Large intestine (tissue), 12 donors: ENCODE results near the gene GTF2IRD1. TPM values are rescaled to one million over a fixed set of nuclear protein-coding genes. Genes with fewer than 3 reads are reported as not detected.

Source experiments
- DNase-seq, 2 donors: peaks; one replicate each; pipeline versions ENCODE4 v3.0.0 to v3.0.0-alpha.2; 2013
- H3K27ac ChIP-seq: one replicate; pipeline ENCODE4 v1.5.1; 2013; ENCODE audit warnings: low read length
- H3K27me3 ChIP-seq: 2 replicates; pipeline ENCODE4 v1.6.1; 2013; ENCODE audit warnings: low read length; ENCODE audit not compliant: control insufficient read depth, insufficient read depth
- H3K36me3 ChIP-seq: 2 replicates; pipeline ENCODE4 v1.6.1; 2013; ENCODE audit warnings: low read length; ENCODE audit not compliant: control insufficient read depth, insufficient read depth
- H3K4me1 ChIP-seq: one replicate; pipeline ENCODE4 v1.6.1; 2013; ENCODE audit warnings: low read length; ENCODE audit not compliant: control insufficient read depth, insufficient read depth
- H3K4me3 ChIP-seq: one replicate; pipeline ENCODE4 v1.5.1; 2013; ENCODE audit warnings: low read length
- H3K9me3 ChIP-seq: one replicate; pipeline ENCODE4 v1.6.1; 2013; ENCODE audit warnings: mild to moderate bottlenecking, low read depth, low read length, moderate library complexity; ENCODE audit not compliant: control insufficient read depth
- WGBS: methylation state at CpG from one replicate; pipeline ENCODE4 v1.1.5; 2013; ENCODE audit warnings: low lambda C conversion rate; ENCODE audit not compliant: insufficient coverage; 5-methylcytosine and 5-hydroxymethylcytosine counted together
- long read RNA-seq, 11 donors: transcript quantifications; one replicate each; lab custom pipeline, GENCODE V29; 2026
- polyA plus RNA-seq: library from polyadenylated mRNA; unstranded; fragments of 120-200 nt; gene quantifications from one replicate; pipeline ENCODE4 v1.2.1, GENCODE V29; 2013

The GTF2IRD1 gene, protein sequence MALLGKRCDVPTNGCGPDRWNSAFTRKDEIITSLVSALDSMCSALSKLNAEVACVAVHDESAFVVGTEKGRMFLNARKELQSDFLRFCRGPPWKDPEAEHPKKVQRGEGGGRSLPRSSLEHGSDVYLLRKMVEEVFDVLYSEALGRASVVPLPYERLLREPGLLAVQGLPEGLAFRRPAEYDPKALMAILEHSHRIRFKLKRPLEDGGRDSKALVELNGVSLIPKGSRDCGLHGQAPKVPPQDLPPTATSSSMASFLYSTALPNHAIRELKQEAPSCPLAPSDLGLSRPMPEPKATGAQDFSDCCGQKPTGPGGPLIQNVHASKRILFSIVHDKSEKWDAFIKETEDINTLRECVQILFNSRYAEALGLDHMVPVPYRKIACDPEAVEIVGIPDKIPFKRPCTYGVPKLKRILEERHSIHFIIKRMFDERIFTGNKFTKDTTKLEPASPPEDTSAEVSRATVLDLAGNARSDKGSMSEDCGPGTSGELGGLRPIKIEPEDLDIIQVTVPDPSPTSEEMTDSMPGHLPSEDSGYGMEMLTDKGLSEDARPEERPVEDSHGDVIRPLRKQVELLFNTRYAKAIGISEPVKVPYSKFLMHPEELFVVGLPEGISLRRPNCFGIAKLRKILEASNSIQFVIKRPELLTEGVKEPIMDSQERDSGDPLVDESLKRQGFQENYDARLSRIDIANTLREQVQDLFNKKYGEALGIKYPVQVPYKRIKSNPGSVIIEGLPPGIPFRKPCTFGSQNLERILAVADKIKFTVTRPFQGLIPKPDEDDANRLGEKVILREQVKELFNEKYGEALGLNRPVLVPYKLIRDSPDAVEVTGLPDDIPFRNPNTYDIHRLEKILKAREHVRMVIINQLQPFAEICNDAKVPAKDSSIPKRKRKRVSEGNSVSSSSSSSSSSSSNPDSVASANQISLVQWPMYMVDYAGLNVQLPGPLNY
- polyA plus RNA-seq, result 51.2 TPM
- long read RNA-seq, donor 1, partial matches to known transcripts, result 0 of 3 reads
- long read RNA-seq, donor 1, other reads (novel, unspliced or antisense), result 0 of 3 reads
- long read RNA-seq, donor 2, partial matches to known transcripts, result 0 of 6 reads
- long read RNA-seq, donor 2, other reads (novel, unspliced or antisense), result 0 of 6 reads
- long read RNA-seq, donor 3, partial matches to known transcripts, result 0 of 6 reads
- long read RNA-seq, donor 3, other reads (novel, unspliced or antisense), result 0 of 6 reads
- long read RNA-seq, donor 4, partial matches to known transcripts, result 0 of 1 reads
- long read RNA-seq, donor 4, other reads (novel, unspliced or antisense), result 0 of 1 reads
- long read RNA-seq, donor 5, partial matches to known transcripts, result 0 of 1 reads
- long read RNA-seq, donor 5, other reads (novel, unspliced or antisense), result 0 of 1 reads
- long read RNA-seq, donor 6, partial matches to known transcripts, result 0 of 1 reads
- long read RNA-seq, donor 6, other reads (novel, unspliced or antisense), result 0 of 1 reads
- long read RNA-seq, donor 7, partial matches to known transcripts, result 0 of 3 reads
- long read RNA-seq, donor 7, other reads (novel, unspliced or antisense), result 0 of 3 reads
- long read RNA-seq, donor 8, partial matches to known transcripts, result 13 of 18 reads
- long read RNA-seq, donor 8, other reads (novel, unspliced or antisense), result 0 of 18 reads
- long read RNA-seq, donor 9, partial matches to known transcripts, result 0 of 2 reads
- long read RNA-seq, donor 9, other reads (novel, unspliced or antisense), result 0 of 2 reads
- long read RNA-seq, donor 10, partial matches to known transcripts, result 0 of 6 reads
- long read RNA-seq, donor 10, other reads (novel, unspliced or antisense), result 0 of 6 reads
- long read RNA-seq, donor 11, partial matches to known transcripts, result 0 of 2 reads
- long read RNA-seq, donor 11, other reads (novel, unspliced or antisense), result 0 of 2 reads

DNA sequence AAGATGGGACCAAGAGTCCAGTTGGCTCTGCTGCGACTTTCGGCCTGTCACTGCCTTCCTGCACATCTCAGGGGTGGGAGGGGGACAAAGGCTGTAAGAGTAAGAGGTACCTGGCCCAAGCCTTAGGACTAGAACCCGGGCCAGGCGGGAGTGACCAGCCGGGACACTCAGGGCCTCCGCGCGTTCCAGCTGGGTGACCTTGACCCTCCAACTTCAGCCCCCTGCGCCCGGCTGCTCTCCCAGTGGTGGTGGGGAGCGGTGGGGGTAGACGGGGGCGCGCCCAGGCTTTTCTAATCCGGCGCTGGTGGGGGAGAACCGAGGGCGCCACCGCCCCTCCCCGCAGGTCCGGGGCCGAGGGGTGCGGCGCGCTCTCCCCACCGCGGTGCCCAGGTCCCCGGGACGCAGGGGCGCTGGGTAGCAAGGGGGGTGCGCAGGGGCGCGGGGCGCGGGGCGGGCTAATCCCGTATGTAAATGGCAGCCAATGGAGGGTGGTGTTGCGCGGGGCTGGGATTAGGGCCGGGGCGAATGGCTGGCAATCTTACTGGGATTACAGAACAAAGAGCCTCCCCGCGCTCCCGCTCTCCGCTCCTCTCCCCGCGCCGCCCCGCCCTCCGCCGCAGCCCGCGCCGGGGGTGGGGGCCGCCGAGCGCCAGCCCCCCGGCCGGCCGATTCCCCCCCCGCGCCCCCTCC lies at the start of gene GTF2IRD1:
GTF2IRD1 (plus strand) TSS at position 585 of the 690 bp plus-strand sequence. CDS start 54,175 bp downstream, outside the sequence.
- DNase-seq, result peak; percentile 62 to 86
- no peaks in the 10 kb centered on the region for H3K36me3 ChIP-seq
- no peaks in the 10 kb centered on the region for H3K9me3 ChIP-seq
- peak within 1 kb of the TSS; percentile 100 for H3K27ac ChIP-seq
- peaks cover 31% of the 10 kb centered on the region for H3K4me1 ChIP-seq
- peak within 1 kb of the TSS; percentile 80 for H3K4me3 ChIP-seq
- no CpG with 5 or more reads among the region's 62 CpGs for WGBS
- no peaks in the 10 kb centered on the region for H3K27me3 ChIP-seq

DNA sequence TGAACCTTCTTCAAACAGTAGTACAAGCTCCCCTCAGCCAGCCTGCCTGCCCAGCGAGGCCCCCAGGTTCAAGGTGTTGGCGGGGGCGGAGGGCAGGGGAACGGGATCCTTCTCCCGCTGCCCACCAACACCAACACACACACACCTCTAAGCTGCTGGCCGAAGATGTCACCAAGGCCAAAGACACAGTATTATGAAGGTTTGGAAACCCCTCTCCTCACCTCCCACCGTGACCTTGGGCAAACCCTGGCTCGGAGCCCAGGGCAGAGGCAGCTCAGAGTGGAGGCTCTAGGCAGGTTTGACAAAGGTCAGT lies 49.4 kb upstream of the GTF2IRD1 start:
- H3K4me1 ChIP-seq, result no peaks in the 10 kb centered on the region
- no peak for DNase-seq
- H3K36me3 ChIP-seq, result peaks cover 34% of the 10 kb centered on the region
- WGBS, result no CpG with 5 or more reads among the region's 8 CpGs
- no peak overlapping the region for H3K4me3 ChIP-seq
- no peak overlapping the region for H3K27ac ChIP-seq
- no peaks in the 10 kb centered on the region for H3K27me3 ChIP-seq
- H3K9me3 ChIP-seq, result no peaks in the 10 kb centered on the region

DNA sequence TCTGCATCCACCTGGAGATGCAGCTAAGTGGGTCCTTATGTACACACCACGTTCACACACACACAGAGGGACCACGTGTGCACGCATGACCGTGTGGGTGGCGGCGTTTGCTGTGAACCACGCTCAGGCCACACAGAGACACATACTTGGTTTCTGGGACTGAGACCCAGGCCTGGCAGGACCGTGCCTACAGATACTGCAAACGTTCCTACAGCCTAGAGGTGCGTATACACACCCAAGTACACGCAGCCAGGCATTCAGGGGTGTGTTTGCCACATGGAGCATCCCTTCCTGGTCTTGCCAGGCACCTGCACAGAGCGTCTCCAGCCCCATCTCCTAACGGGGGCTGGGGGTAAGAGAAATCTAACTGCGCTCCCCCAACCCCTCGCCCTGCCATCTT lies 49.0 kb upstream of the GTF2IRD1 start:
- Histone ChIP-seq H3K27me3 (no peaks in the 10 kb centered on the region), H3K4me3 (no peak overlapping the region), H3K36me3 (peaks cover 34% of the 10 kb centered on the region), H3K9me3 (no peaks in the 10 kb centered on the region), H3K27ac (no peak overlapping the region), H3K4me1 (no peaks in the 10 kb centered on the region)
- no peak for DNase-seq
- no CpG with 5 or more reads among the region's 15 CpGs for WGBS

DNA sequence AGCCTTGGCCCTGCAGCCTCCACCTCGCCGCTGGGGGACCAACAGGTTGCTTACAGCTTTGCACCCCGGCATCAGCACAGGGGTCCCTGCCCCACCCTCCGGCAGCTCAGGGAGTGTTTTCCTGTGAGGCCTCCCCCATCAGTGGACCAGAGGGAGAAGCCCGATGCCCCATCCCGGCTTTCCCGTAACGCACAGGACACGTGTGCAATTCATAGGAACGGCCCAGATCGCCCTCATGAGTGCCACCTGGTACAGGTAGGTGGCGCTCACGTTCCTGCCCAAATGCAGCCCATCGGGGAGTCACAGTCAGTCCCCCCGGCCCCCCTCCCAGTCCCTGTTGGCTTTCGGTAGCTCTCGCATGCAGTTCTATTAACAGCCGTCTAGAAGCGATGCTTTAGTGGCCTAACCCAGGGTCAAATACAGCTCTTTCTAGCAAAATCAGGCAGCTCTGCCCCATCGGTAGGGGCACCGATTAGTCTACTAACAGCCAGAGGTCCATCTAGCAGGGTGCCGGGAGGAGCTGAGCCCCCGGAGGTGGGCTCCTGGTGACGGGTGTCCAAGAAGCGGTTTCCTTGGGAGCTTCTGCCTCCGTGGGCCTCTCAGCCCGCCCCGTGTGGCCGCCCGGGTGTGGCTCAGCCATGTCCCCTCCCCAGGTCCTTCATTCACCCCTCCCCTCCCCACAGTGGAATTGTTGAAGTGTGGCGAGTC lies 48.4 kb upstream of the GTF2IRD1 start:
- no peak for DNase-seq
- H3K27ac ChIP-seq, result no peak overlapping the region
- no CpG with 5 or more reads among the region's 31 CpGs for WGBS

DNA sequence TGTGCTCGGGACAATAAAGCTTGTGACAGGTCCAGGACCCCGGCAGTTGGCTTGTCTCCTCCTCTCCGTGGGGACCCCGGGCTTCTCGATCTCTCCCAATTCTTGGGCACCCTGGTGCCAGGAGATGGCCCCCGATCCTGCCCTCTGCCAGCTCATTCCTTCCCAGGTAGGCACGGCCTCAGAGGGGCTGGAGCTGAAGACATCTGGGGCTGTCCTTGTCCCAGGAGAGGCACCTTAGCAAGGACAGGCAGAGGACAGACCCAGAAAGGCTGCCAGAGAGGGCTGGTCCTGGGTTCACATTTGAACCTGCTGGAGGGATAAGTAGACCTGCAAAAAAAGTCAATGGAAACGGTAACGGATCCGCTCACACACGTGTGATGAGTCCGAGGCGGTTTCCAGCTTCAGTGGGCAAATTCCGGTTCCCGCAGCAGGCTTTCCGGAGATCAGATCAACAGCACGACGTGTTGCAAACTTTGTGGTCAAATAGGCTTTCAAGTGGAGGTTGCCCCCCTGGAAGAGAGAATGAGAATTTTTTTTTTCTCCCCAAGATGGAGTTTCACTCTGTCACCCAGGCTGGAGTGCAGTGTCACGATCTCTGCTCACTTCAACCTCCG lies 47.7 kb upstream of the GTF2IRD1 start:
- no peak overlapping the region for H3K27ac ChIP-seq
- H3K27me3 ChIP-seq, result no peaks in the 10 kb centered on the region
- peaks cover 24% of the 10 kb centered on the region for H3K36me3 ChIP-seq
- H3K4me1 ChIP-seq, result no peaks in the 10 kb centered on the region
- no CpG with 5 or more reads among the region's 20 CpGs for WGBS
- DNase-seq, result no peak
- H3K4me3 ChIP-seq, result no peak overlapping the region
- no peaks in the 10 kb centered on the region for H3K9me3 ChIP-seq

More for the DNA sequence above, 48.4 kb upstream of the GTF2IRD1 start:
- H3K27me3 ChIP-seq, result no peaks in the 10 kb centered on the region
- no peaks in the 10 kb centered on the region for H3K4me1 ChIP-seq
- no peaks in the 10 kb centered on the region for H3K9me3 ChIP-seq
- no peak overlapping the region for H3K4me3 ChIP-seq
- H3K36me3 ChIP-seq, result peaks cover 30% of the 10 kb centered on the region

DNA sequence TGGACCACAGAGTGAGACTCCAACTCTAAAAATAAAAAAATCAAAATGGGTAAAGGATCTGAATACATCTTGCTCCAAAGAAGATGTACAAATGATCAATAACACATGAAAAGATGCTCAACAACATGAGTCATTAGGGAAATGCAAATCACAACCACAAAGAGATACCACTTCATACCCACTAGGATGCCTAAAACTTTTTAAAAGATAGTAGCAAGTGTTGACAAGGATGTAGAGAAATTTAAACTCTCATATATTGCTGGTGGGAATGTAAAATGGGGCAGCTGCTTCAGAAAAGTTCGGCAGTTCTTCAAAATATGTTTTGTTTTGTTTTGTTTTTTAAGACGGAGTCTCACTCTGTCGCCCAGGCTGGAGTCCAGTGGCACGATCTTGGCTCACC lies 45.7 kb upstream of the GTF2IRD1 start:
- no peak overlapping the region for H3K27ac ChIP-seq
- no peak for DNase-seq
- H3K27me3 ChIP-seq, result no peaks in the 10 kb centered on the region
- no peaks in the 10 kb centered on the region for H3K9me3 ChIP-seq
- no peak overlapping the region for H3K4me3 ChIP-seq
- no peaks in the 10 kb centered on the region for H3K4me1 ChIP-seq
- peaks cover 16% of the 10 kb centered on the region for H3K36me3 ChIP-seq
- no CpG with 5 or more reads among the region's 4 CpGs for WGBS

DNA sequence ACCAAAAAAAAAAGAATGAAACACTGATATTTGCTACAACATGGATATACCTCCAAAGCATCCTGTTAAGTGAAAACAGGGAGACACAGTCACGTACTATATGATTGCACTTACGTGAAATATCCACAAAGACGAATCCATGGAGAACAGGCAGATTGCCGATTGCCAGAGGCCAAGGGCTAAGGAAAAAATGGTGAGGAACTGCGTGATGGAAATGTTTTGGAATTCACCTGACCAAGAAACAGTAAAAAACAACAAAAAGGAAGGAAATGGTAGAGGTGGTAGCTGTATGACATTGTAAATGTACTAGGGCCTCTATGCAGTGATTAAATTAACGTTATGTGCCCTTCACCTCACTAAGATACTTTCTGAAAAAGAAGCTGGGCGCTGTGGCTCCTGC lies 44.1 kb upstream of the GTF2IRD1 start:
- H3K27ac ChIP-seq, result no peak overlapping the region
- DNase-seq, result no peak
- no peaks in the 10 kb centered on the region for H3K4me1 ChIP-seq
- peaks cover 5% of the 10 kb centered on the region for H3K36me3 ChIP-seq
- no peaks in the 10 kb centered on the region for H3K27me3 ChIP-seq
- no peak overlapping the region for H3K4me3 ChIP-seq
- no peaks in the 10 kb centered on the region for H3K9me3 ChIP-seq
- WGBS, result 60% methylated on average over 1 of the region's 7 CpGs

DNA sequence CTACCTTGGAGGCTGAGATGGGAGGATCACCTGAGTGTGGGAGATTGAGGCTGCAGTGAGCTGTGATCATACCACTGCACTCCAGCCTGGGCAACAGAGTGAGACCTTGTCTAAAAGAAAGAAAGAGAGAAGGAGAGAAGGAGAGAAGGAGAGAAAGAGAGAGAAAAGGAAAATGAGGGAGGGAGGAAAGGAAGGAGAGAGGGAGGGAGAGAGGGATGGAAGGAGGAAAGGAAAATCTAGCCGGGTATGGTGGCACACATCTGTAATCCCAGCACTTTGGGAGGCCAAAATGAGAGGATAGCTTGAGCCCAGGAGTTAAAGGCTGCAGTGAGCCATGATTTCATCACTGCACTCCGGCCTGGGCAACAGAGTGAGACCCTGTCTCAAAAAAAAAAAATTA lies 42.9 kb upstream of the GTF2IRD1 start:
- no CpG with 5 or more reads among the region's 2 CpGs for WGBS
- Histone ChIP-seq H3K27ac (no peak overlapping the region), H3K36me3 (no peaks in the 10 kb centered on the region), H3K27me3 (no peaks in the 10 kb centered on the region), H3K4me3 (no peak overlapping the region), H3K9me3 (no peaks in the 10 kb centered on the region), H3K4me1 (no peaks in the 10 kb centered on the region)
- DNase-seq, result no peak
